ENCODE data around the gene ATG16L2. TPM values are rescaled to one million over a fixed set of nuclear protein-coding genes. Genes with fewer than 3 reads are reported as not detected.

ATG16L2 gene
- total and polyA plus RNA-seq, 4 donors: 42.6 to 86.0 (median 61.4) TPM

- Histone ChIP-seq H3K9me3 (ENCODE audit: control insufficient read depth in 4 of 4, insufficient read depth in 3 of 4, low read length in 3 of 4) (no peaks in the 10 kb centered on the region), H3K9ac (ENCODE audit: insufficient read depth in 1 of 2, low read length in 2 of 2) (peak within 1 kb of the TSS in 1 of 2 donors; percentile 90), H3K27ac (ENCODE audit: low read depth in 1 of 2, low read length in 1 of 2) (peak within 1 kb of the TSS; percentile 82 to 95), H3K4me3 (peak within 1 kb of the TSS; percentile 43), H3K4me1 (ENCODE audit: control insufficient read depth in 5 of 5, insufficient read depth in 5 of 5, low read length in 5 of 5) (peaks cover 0 to 17% (median 5%) of the 10 kb centered on the region in 5 donors), H3K27me3 (ENCODE audit: control insufficient read depth in 3 of 3, insufficient read depth in 3 of 3, low read length in 2 of 3) (no peaks in the 10 kb centered on the region), H3K36me3 (ENCODE audit: control insufficient read depth in 4 of 4, insufficient read depth in 4 of 4, low read length in 4 of 4) (no peaks in the 10 kb centered on the region)
- ATAC-seq (ENCODE audit: insufficient read depth, low FRiP score) (peak; percentile 97), DNase-seq (peak; percentile 97 to 98 (median 98))
- peak; percentile 82 for TF ChIP-seq CTCF (IDR thresholded peaks at IDR 0.05; ENCODE audit: control extremely low read depth, extremely low read depth)
- WGBS, 2 donors: 2% methylated on average over 55 of the region's 55 CpGs
Measured at GRCh38 chr11:72793425-72794367, 20.5 kb upstream of the ATG16L2 start, which contains the start of gene STARD10. Gene STARD10, minus strand, starts transcription at chr11:72794047. Its CDS starts 12,866 bp downstream, at chr11:72781181.

GRCh38 chr11:72798361-72798760, 15.8 kb upstream of the ATG16L2 start:
- no peaks in the 10 kb centered on the region for H3K9me3 ChIP-seq (ENCODE audit: control insufficient read depth in 4 of 4, insufficient read depth in 3 of 4, low read length in 3 of 4)

GRCh38 chr11:72799441-72799840, 14.8 kb upstream of the ATG16L2 start:
- no peaks in the 10 kb centered on the region for H3K9me3 ChIP-seq (ENCODE audit: control insufficient read depth in 4 of 4, insufficient read depth in 3 of 4, low read length in 3 of 4)
- DNase-seq (no peak), ATAC-seq (ENCODE audit: insufficient read depth, low FRiP score) (no peak)
- H3K36me3 ChIP-seq (ENCODE audit: control insufficient read depth in 4 of 4, insufficient read depth in 4 of 4, low read length in 4 of 4): no peaks in the 10 kb centered on the region
- TF ChIP-seq CTCF (IDR thresholded peaks at IDR 0.05; ENCODE audit: control extremely low read depth, extremely low read depth): no peak
- 63 to 75% methylated on average over 4 of the region's 4 CpGs for WGBS, 2 donors
- no peak overlapping the region for H3K4me3 ChIP-seq
- no peaks in the 10 kb centered on the region for H3K27me3 ChIP-seq (ENCODE audit: control insufficient read depth in 3 of 3, insufficient read depth in 3 of 3, low read length in 2 of 3)
- H3K4me1 ChIP-seq (ENCODE audit: control insufficient read depth in 5 of 5, insufficient read depth in 5 of 5, low read length in 5 of 5): peaks cover 0 to 4% (median 2%) of the 10 kb centered on the region in 5 donors
- H3K9ac ChIP-seq (ENCODE audit: insufficient read depth in 1 of 2, low read length in 2 of 2): no peak overlapping the region
- H3K27ac ChIP-seq (ENCODE audit: low read depth in 1 of 2, low read length in 1 of 2): no peak overlapping the region

More at GRCh38 chr11:72798361-72798760, 15.8 kb upstream of the ATG16L2 start:
- Histone ChIP-seq H3K27ac (ENCODE audit: low read depth in 1 of 2, low read length in 1 of 2) (no peak overlapping the region), H3K4me1 (ENCODE audit: control insufficient read depth in 5 of 5, insufficient read depth in 5 of 5, low read length in 5 of 5) (peaks cover 0 to 7% (median 5%) of the 10 kb centered on the region in 5 donors), H3K27me3 (ENCODE audit: control insufficient read depth in 3 of 3, insufficient read depth in 3 of 3, low read length in 2 of 3) (no peaks in the 10 kb centered on the region), H3K36me3 (ENCODE audit: control insufficient read depth in 4 of 4, insufficient read depth in 4 of 4, low read length in 4 of 4) (no peaks in the 10 kb centered on the region), H3K9ac (ENCODE audit: insufficient read depth in 1 of 2, low read length in 2 of 2) (no peak overlapping the region), H3K4me3 (no peak overlapping the region)
- TF ChIP-seq CTCF (IDR thresholded peaks at IDR 0.05; ENCODE audit: control extremely low read depth, extremely low read depth): no peak
- 86 to 89% methylated on average over 4 of the region's 4 CpGs for WGBS, 2 donors
- no peak for DNase-seq
- ATAC-seq (ENCODE audit: insufficient read depth, low FRiP score): no peak

All from lung (tissue), 12 donors.